GM12891 (cell line): ENCODE data around the gene HDAC6.

Experiments used
- PAX5 ChIP-seq: IDR thresholded peaks from 2 replicates; pipeline ENCODE4 v1.6.1; 2011; ENCODE audit warnings: low read length, moderate library complexity, mild to moderate bottlenecking; ENCODE audit not compliant: insufficient read depth, severe bottlenecking
- POLR2AphosphoS5 ChIP-seq: IDR thresholded peaks from 2 replicates; pipeline ENCODE4 v1.6.1; 2011; ENCODE audit warnings: low read depth, low read length, control low read depth
- SPI1 ChIP-seq: IDR thresholded peaks from 2 replicates; pipeline ENCODE4 v1.6.1; 2011; ENCODE audit warnings: low read depth, low read length, control low read depth

GRCh38 chrX:48864210-48864609 lies 62.3 kb downstream of the HDAC6 start:
- TF ChIP-seq POLR2AphosphoS5: no peak
- no peak for TF ChIP-seq SPI1
- TF ChIP-seq PAX5: no peak
